Retinal pigment epithelial cell (primary cell): ENCODE data around the gene EYA4.

Experiments used
- DNase-seq: peaks from one replicate; pipeline ENCODE4 v3.0.0-alpha.2; 2010; ENCODE audit warnings: low read depth
- H3K4me3 ChIP-seq: 2 replicates; pipeline ENCODE4 v1.5.1; 2011; ENCODE audit warnings: mild to moderate bottlenecking, low read length, control low read depth, moderate library complexity
- TF ChIP-seq, protein P1 (sequence below): conservative IDR thresholded peaks from 2 replicates; pipeline ENCODE4 v1.5.1; 2011; ENCODE audit warnings: low read depth, low read length, control low read depth, inconsistent platforms

Gene EYA4

DNA sequence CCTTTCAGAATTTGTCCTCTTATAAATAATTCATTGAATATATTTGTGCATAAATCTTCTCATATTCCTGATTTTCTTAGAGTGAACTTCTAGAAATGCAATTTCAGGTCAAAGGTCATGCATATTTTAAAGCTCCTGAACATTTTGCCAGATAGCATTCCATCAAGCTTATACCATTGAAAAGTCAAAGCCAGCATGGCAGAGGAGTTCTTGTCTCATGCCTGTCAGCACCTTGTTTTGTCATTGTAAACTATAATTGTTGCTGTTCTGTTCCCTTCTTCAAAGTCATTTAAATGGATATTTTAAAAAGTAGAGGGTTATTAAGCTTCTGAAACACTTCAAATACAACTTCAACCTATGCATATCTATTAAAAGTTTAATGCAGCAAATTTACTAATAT is 170.6 kb downstream of the EYA4 start:
- no peak for DNase-seq
- H3K4me3 ChIP-seq: no peak overlapping the region
- TF ChIP-seq, protein P1, sequence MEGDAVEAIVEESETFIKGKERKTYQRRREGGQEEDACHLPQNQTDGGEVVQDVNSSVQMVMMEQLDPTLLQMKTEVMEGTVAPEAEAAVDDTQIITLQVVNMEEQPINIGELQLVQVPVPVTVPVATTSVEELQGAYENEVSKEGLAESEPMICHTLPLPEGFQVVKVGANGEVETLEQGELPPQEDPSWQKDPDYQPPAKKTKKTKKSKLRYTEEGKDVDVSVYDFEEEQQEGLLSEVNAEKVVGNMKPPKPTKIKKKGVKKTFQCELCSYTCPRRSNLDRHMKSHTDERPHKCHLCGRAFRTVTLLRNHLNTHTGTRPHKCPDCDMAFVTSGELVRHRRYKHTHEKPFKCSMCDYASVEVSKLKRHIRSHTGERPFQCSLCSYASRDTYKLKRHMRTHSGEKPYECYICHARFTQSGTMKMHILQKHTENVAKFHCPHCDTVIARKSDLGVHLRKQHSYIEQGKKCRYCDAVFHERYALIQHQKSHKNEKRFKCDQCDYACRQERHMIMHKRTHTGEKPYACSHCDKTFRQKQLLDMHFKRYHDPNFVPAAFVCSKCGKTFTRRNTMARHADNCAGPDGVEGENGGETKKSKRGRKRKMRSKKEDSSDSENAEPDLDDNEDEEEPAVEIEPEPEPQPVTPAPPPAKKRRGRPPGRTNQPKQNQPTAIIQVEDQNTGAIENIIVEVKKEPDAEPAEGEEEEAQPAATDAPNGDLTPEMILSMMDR: no peak

DNA sequence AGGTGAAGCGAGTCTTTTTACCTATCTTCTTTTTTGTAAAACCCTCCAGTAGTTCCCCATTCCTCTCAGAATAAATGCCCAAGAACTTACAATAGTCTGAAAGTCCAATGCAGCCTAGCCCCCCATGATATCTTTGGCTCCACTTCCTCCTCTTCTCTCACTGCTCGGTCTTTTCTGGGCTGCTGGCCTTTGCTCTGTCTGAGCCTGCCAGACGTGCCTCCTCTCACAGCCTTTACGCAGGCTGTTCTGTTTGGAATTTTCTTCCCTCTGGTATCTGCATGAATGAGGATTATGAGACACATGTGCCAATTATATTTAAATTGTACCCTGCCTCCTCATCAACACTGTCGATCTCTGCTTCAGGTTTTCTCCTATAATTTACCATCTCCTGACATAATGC is 174.1 kb downstream of the EYA4 start:
- no peak for DNase-seq
- TF ChIP-seq, protein P1: no peak
- no peak overlapping the region for H3K4me3 ChIP-seq

DNA sequence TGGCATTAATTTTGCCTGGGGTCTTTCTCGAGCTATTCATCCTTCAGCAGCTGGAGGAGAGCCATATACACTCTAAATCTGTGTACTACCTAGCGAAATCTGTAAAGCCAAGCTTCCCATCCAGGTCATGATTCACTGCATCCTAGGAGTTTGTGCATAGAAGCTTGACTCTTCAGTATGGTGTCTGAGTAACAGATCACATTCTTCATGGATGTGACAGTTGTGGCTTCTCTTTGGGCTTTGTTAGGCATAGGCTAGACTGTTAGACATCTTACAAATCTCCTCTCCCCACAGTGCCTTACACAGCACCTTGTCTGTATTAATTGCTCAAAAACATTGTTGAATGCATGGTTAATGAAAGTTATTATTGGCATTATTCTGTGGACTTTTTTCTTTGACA is 177.0 kb downstream of the EYA4 start:
- DNase-seq: no peak
- TF ChIP-seq, protein P1: no peak
- no peak overlapping the region for H3K4me3 ChIP-seq

DNA sequence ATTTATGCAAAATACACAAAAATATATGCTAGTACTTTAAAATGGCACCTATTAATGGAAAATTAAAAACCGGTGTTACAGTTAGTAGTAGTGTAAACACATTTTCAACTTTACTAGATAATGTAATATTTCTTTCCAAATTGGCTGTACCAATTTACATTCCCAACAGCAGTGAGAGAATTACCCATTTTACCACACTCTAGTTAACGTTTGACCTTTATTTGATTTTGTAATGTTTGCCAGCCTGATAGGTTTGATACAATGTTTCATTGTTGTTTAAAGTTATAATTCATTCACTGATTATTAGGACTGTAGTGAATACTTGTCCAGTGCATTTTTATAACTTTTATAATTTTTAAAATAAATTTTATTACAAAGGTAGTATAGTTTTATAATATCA is 182.1 kb downstream of the EYA4 start:
- no peak for DNase-seq
- TF ChIP-seq, protein P1: no peak
- no peak overlapping the region for H3K4me3 ChIP-seq

DNA sequence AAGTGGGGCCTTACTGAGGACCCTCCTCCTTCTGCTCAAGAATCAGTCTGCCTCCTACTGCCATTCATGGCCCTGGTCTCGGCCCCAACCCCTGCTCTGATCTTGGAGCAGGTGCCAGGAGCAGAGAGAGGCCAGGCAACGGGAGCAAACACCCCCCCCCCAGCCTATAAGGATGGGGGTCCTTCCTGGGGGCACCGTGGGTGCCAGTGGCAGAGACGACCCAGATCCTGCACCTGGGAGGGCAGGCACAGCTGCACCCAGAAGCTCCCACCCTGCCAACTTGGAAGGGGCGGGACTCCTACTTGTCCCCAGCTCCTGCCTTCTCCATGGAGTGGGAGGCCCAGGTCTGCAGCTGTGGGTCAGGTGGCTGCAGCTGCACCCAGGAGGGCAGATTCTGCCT is 183.2 kb downstream of the EYA4 start:
- no peak overlapping the region for H3K4me3 ChIP-seq
- DNase-seq: no peak
- TF ChIP-seq, protein P1: no peak

DNA sequence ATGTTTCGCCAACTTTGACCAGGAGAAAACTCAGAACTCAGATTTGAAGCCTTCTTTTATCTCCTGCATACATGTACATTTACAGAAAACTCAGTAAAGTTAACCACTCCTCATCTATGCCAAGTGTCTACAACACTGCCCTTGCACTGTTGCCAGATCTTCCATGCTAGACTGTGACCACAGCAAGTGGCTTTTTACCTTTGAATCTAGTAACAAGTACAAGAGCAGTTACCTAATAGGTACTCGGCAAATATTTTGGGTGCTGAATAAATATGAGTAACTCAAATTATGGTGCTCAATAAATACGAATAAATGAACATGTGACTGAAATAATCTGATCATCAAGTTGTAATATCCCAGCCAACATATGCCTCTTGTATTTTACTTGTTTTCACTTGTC is 184.9 kb downstream of the EYA4 start:
- TF ChIP-seq, protein P1: no peak
- no peak for DNase-seq
- H3K4me3 ChIP-seq: no peak overlapping the region

DNA sequence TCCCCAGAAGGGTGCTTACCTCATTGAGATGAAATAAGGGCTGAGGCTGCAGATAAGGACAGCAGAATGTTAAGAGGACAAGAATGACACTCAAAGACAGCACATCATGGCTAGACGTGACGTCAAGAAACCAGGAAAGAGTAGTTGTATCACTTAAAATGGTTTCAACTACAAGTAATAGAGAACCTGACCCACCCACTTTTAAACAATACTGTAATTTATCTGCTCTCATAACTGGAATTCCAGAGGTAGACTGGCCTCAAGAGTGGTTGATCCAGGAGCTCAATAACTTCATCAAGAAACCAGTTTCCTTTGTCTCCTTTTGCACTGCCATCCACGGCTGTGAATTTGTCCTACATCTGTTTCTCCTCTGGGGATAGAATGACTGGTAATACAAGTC is 187.1 kb downstream of the EYA4 start:
- TF ChIP-seq, protein P1: no peak
- no peak overlapping the region for H3K4me3 ChIP-seq
- no peak for DNase-seq
